H1 (cell line): ENCODE results near the gene PRKAR2B. TPM values are rescaled to one million over a fixed set of nuclear protein-coding genes. Genes with fewer than 3 reads are reported as not detected.

Experiments used
- CTCF ChIA-PET: fragments of 300-600 bp; sonication (Branson Sonifier 250); formaldehyde crosslinking; loops from one replicate; lab custom pipeline; 2021; ENCODE audit not compliant: partially characterized antibody; lab: Charles Lee
- POLR2A ChIA-PET: fragments of 300-600 bp; sonication (Branson Sonifier 250); formaldehyde crosslinking; loops from one replicate; lab custom pipeline; 2021; ENCODE audit warnings: inconsistent platforms; ENCODE audit not compliant: partially characterized antibody; lab: Charles Lee
- DNase-seq, 2 experiments: peaks; one replicate each; pipeline versions ENCODE4 v3.0.0 to v3.0.0-alpha.2; 2010 to 2022; ENCODE audit warnings: low spot score in 2 of 2, low read depth in 1 of 2, mixed read lengths in 1 of 2
- FAIRE-seq: peaks from 2 replicates; lab custom pipeline; 2011; peaks lifted over from hg19 to GRCh38; lab: Jason Lieb, UNC
- H2AFZ ChIP-seq: 2 replicates; pipeline ENCODE4 v1.8.1; 2012; ENCODE audit warnings: low read length, inconsistent platforms
- H2AK5ac ChIP-seq: 2 replicates; pipeline ENCODE4 v1.6.1; 2013; ENCODE audit warnings: low read depth, low read length
- H2BK120ac ChIP-seq: replicated peaks from 2 replicates; pipeline ENCODE3; 2013; ENCODE audit warnings: low read depth, low read length, inconsistent platforms
- H2BK12ac ChIP-seq: 2 replicates; pipeline ENCODE4 v1.6.1; 2013; ENCODE audit warnings: low read depth, low read length
- H2BK15ac ChIP-seq: 2 replicates; pipeline ENCODE4 v1.6.1; 2013; ENCODE audit warnings: low read length
- H2BK20ac ChIP-seq: 2 replicates; pipeline ENCODE4 v1.6.1; 2013; ENCODE audit warnings: low read length
- H2BK5ac ChIP-seq: 2 replicates; pipeline ENCODE4 v1.6.1; 2013; ENCODE audit warnings: low read depth, low read length
- H3K14ac ChIP-seq: 2 replicates; pipeline ENCODE4 v1.6.1; 2013; ENCODE audit warnings: inconsistent platforms; ENCODE audit not compliant: insufficient read length
- H3K18ac ChIP-seq: 2 replicates; pipeline ENCODE4 v1.6.1; 2013; ENCODE audit warnings: low read length; ENCODE audit errors: extremely low read depth
- H3K23ac ChIP-seq: 2 replicates; pipeline ENCODE4 v1.6.1; 2013; ENCODE audit warnings: inconsistent platforms; ENCODE audit not compliant: insufficient read length
- H3K23me2 ChIP-seq: 2 replicates; pipeline ENCODE4 v1.6.1; 2013; ENCODE audit warnings: low read depth, low read length
- H3K27ac ChIP-seq: 2 replicates; pipeline ENCODE4 v1.6.1; 2011; ENCODE audit warnings: low read depth, low read length, inconsistent platforms
- H3K27me3 ChIP-seq, 4 experiments: replicated peaks in 1 of 4; 1 replicate in 1 of 4; 2 replicates in 3 of 4; pipeline versions ENCODE4 v1.6.1 to v1.8.1; 2011 to 2013; ENCODE audit warnings: low read length in 3 of 4, mild to moderate bottlenecking in 3 of 4, inconsistent platforms in 2 of 4, mixed read lengths in 2 of 4, moderate library complexity in 1 of 4; ENCODE audit not compliant: control insufficient read depth in 3 of 4, insufficient read depth in 3 of 4; ENCODE audit errors: extremely low read depth in 1 of 4
- H3K36me3 ChIP-seq, 4 experiments: 2 replicates each; pipeline versions ENCODE4 v1.6.1 to v1.8.1; 2011 to 2013; ENCODE audit warnings: mild to moderate bottlenecking in 4 of 4, low read length in 3 of 4, moderate library complexity in 2 of 4, control low read depth in 1 of 4, inconsistent platforms in 1 of 4; ENCODE audit not compliant: insufficient read depth in 4 of 4, control insufficient read depth in 2 of 4
- H3K4ac ChIP-seq: replicated peaks from 2 replicates; pipeline ENCODE3; 2013; ENCODE audit warnings: low read length, low read depth, mixed read lengths, inconsistent platforms; ENCODE audit not compliant: insufficient read length
- H3K4me1 ChIP-seq, 4 experiments: replicated peaks in 1 of 4; 1 replicate in 1 of 4; 2 replicates in 3 of 4; pipeline versions ENCODE4 v1.6.1 to v1.8.1; 2011 to 2013; ENCODE audit warnings: low read length in 3 of 4, inconsistent platforms in 2 of 4, mixed read lengths in 1 of 4; ENCODE audit not compliant: insufficient read depth in 4 of 4, control insufficient read depth in 3 of 4
- H3K4me2 ChIP-seq, 2 experiments: 2 replicates each; pipeline versions ENCODE4 v1.6.1 to v1.8.1; 2011 to 2013; ENCODE audit warnings: low read depth in 2 of 2, low read length in 2 of 2, control low read depth in 1 of 2, inconsistent platforms in 1 of 2, mild to moderate bottlenecking in 1 of 2; ENCODE audit not compliant: insufficient read depth in 1 of 2
- H3K4me3 ChIP-seq, 4 experiments: fragments of 200-600, 300-600 bp in 1 of 4; sonication (generic), shearing (Covaris generic), sonication (Bioruptor Twin) in 1 of 4; 2 replicates each; pipeline versions ENCODE4 v1.5.1 to v1.8.1; 2011 to 2016; ENCODE audit warnings: low read length in 4 of 4, low read depth in 3 of 4, control low read depth in 2 of 4, inconsistent platforms in 2 of 4, mild to moderate bottlenecking in 2 of 4, mixed read lengths in 1 of 4, moderate library complexity in 1 of 4; ENCODE audit not compliant: insufficient read depth in 2 of 4; ENCODE audit errors: extremely low read depth in 1 of 4
- H3K56ac ChIP-seq: replicated peaks from 2 replicates; pipeline ENCODE3; 2013; ENCODE audit warnings: low read depth, mild to moderate bottlenecking, mixed read lengths, low read length, inconsistent platforms; ENCODE audit not compliant: insufficient read length
- H3K79me1 ChIP-seq: 2 replicates; pipeline ENCODE4 v1.6.1; 2013; ENCODE audit warnings: low read depth, low read length, control low read depth
- H3K79me2 ChIP-seq, 2 experiments: 2 replicates each; pipeline versions ENCODE4 v1.6.1 to v1.8.1; 2012 to 2013; ENCODE audit warnings: low read length in 2 of 2, mild to moderate bottlenecking in 2 of 2, inconsistent platforms in 1 of 2; ENCODE audit not compliant: insufficient read depth in 2 of 2, control insufficient read depth in 1 of 2
- H3K9ac ChIP-seq, 4 experiments: replicated peaks in 1 of 4; 1 replicate in 1 of 4; 2 replicates in 3 of 4; pipeline versions ENCODE4 v1.6.1 to v1.8.1; 2011 to 2013; ENCODE audit warnings: low read depth in 3 of 4, low read length in 3 of 4, control low read depth in 2 of 4, mild to moderate bottlenecking in 2 of 4, moderate library complexity in 2 of 4, inconsistent platforms in 1 of 4; ENCODE audit errors: extremely low read depth in 1 of 4
- H3K9me3 ChIP-seq, 2 experiments: 2 replicates each; pipeline versions ENCODE4 v1.6.1 to v1.8.1; 2012 to 2013; ENCODE audit warnings: mild to moderate bottlenecking in 2 of 2, moderate library complexity in 2 of 2, control low read depth in 1 of 2, inconsistent platforms in 1 of 2, low read depth in 1 of 2, low read length in 1 of 2, mixed read lengths in 1 of 2; ENCODE audit not compliant: insufficient read depth in 2 of 2
- H4K20me1 ChIP-seq, 2 experiments: replicated peaks in 1 of 2; 2 replicates each; pipeline versions ENCODE3 to v1.8.1; 2011 to 2013; ENCODE audit warnings: inconsistent platforms in 2 of 2, low read length in 2 of 2, mild to moderate bottlenecking in 1 of 2; ENCODE audit not compliant: insufficient read depth in 2 of 2, control insufficient read depth in 1 of 2
- H4K5ac ChIP-seq: 2 replicates; pipeline ENCODE4 v1.6.1; 2013; ENCODE audit warnings: low read length, low read depth, mixed read lengths, inconsistent platforms; ENCODE audit not compliant: insufficient read length
- H4K8ac ChIP-seq: 2 replicates; pipeline ENCODE4 v1.8.0; 2013; ENCODE audit warnings: mild to moderate bottlenecking, moderate library complexity, low read length, inconsistent platforms; ENCODE audit not compliant: insufficient read depth; ENCODE audit errors: extremely low read depth
- H4K91ac ChIP-seq: replicated peaks from 2 replicates; pipeline ENCODE3; 2013; ENCODE audit warnings: low read length, mixed read lengths, inconsistent platforms; ENCODE audit not compliant: insufficient read length
- ATF2 ChIP-seq: IDR thresholded peaks from 2 replicates; pipeline ENCODE4 v1.6.1; 2012; ENCODE audit warnings: low read length, inconsistent platforms
- CHD2 ChIP-seq: IDR thresholded peaks from 2 replicates; pipeline ENCODE4 v1.6.1; 2012; ENCODE audit warnings: low read length, improper control_type of control experiment
- EZH2 ChIP-seq: fragments of 200-600 bp; sonication (generic); IDR thresholded peaks from 2 replicates; pipeline ENCODE4 v1.7.1; 2012; ENCODE audit warnings: low read depth, mild to moderate bottlenecking, moderate library complexity, low read length, inconsistent platforms; ENCODE audit not compliant: severe bottlenecking
- HDAC2 ChIP-seq, 2 experiments: fragments of 300-600 bp in 1 of 2; sonication (generic) in 1 of 2; IDR thresholded peaks; 2 replicates each; pipeline ENCODE4 v1.6.1; 2011 to 2012; ENCODE audit warnings: low read depth in 2 of 2, low read length in 2 of 2, mild to moderate bottlenecking in 2 of 2, moderate library complexity in 2 of 2, borderline replicate concordance in 1 of 2, inconsistent platforms in 1 of 2
- MAFK ChIP-seq: IDR thresholded peaks from 2 replicates; pipeline ENCODE4 v1.6.1; 2012; ENCODE audit warnings: low read depth, mild to moderate bottlenecking, improper control_type of control experiment, low read length
- RAD21 ChIP-seq, 2 experiments: IDR thresholded peaks in 1 of 2; conservative IDR thresholded peaks in 1 of 2; 2 replicates each; pipeline ENCODE4 v1.6.1; 2011; ENCODE audit warnings: low read depth in 2 of 2, low read length in 2 of 2, improper control_type of control experiment in 1 of 2, inconsistent platforms in 1 of 2, mild to moderate bottlenecking in 1 of 2, moderate library complexity in 1 of 2
- RNF2 ChIP-seq: fragments of 200-900, 300-1000 bp; sonication (generic); IDR thresholded peaks from 2 replicates; pipeline ENCODE4 v1.7.1; 2016; ENCODE audit warnings: borderline replicate concordance, low read depth, mild to moderate bottlenecking, antibody characterized with exemption, low read length; ENCODE audit not compliant: poor library complexity, severe bottlenecking; ENCODE audit errors: missing control alignments
- SRF ChIP-seq: IDR thresholded peaks from 2 replicates; pipeline ENCODE4 v1.6.1; 2011; ENCODE audit warnings: mild to moderate bottlenecking, low read depth, low read length, moderate library complexity
- TAF7 ChIP-seq: optimal IDR thresholded peaks from 2 replicates; pipeline ENCODE3; 2011; ENCODE audit warnings: low read depth, mild to moderate bottlenecking, inconsistent platforms, low read length, moderate library complexity, borderline replicate concordance
- TBP ChIP-seq: IDR thresholded peaks from 2 replicates; pipeline ENCODE4 v1.6.1; 2011; ENCODE audit warnings: low read depth, low read length, improper control_type of control experiment
- YY1 ChIP-seq: IDR thresholded peaks from 2 replicates; pipeline ENCODE4 v1.6.1; 2011; ENCODE audit warnings: low read depth, mild to moderate bottlenecking, low read length
- WGBS, 2 experiments: shearing (Covaris generic) in 1 of 2; methylation state at CpG; one replicate each; pipeline versions ENCODE4 v1.1.6 to v1.1.7; 2013 to 2015; ENCODE audit warnings: low lambda C conversion rate in 2 of 2, mixed read lengths in 2 of 2, inconsistent platforms in 1 of 2, low coverage in 1 of 2, missing lambda C conversion rate in 1 of 2; ENCODE audit not compliant: insufficient replicate concordance in 2 of 2, insufficient coverage in 1 of 2, insufficient read length in 1 of 2; ENCODE audit errors: extremely low coverage in 1 of 2, missing lambda C conversion rate in 1 of 2; 5-methylcytosine and 5-hydroxymethylcytosine counted together
- polyA plus RNA-seq, 7 experiments: library from polyadenylated mRNA; depleted of rRNA in 3 of 7; stranded (reverse) in 5 of 7; unstranded in 2 of 7; fragments of >200 nt in 5 of 7; fragments of 200-250 nt in 2 of 7; gene quantifications; 1 replicate in 5 of 7; 2 replicates in 1 of 7; 4 replicates in 1 of 7; pipeline versions ENCODE4 v1.2.1 to v1.2.3, GENCODE V29; 2011 to 2013; ENCODE audit warnings: missing spikeins in 2 of 7, mixed read lengths in 2 of 7
- total RNA-seq: library from RNA; stranded (reverse); fragmentation: NEBNext Ultra II Directional; extraction: Animal tissue kit (Norgen Biotek cat#: 25700); gene quantifications from 2 replicates; pipeline ENCODE4 v1.2.1, GENCODE V29; 2021

Gene PRKAR2B
- total and polyA plus RNA-seq, 2 of the 8 experiments (the other 6 are each of a cell fraction or from before 2014, with no cell fraction given) = 10.4 to 37.0 TPM

- no peak overlapping the region for H4K8ac ChIP-seq
- CTCF ChIA-PET = interaction anchor here (1.6 to 1.7 kb wide), 2 partner anchors 11 to 215 kb away, joined by 4 to 10 read pairs; no protein-coding TSS in a partner anchor
- WGBS, 2 experiments = 77% methylated on average over 5 of the region's 5 CpGs; no CpG with 5 or more reads in 1 of the 2 experiments
- no peak for TF ChIP-seq EZH2
- no peak for TF ChIP-seq ATF2
- no peak for TF ChIP-seq MAFK
- no peak for TF ChIP-seq SRF
- no peak for TF ChIP-seq RNF2
- no peak for TF ChIP-seq YY1
- no peak for TF ChIP-seq HDAC2 (IDR thresholded peaks at IDR 0.05; ENCODE audit: borderline replicate concordance in 1 of 2, low read depth in 2 of 2, low read length in 2 of 2)
- TF ChIP-seq TBP = no peak
- TF ChIP-seq TAF7 = no peak
- no peak for TF ChIP-seq RAD21 (IDR thresholded peaks at IDR 0.05 in 1 of 2, conservative IDR thresholded peaks at IDR 0.05 in 1 of 2; ENCODE audit: low read depth in 2 of 2, low read length in 2 of 2)
- TF ChIP-seq CHD2 = no peak
These were observed 118.0 kb downstream of the PRKAR2B start for GRCh38 chr7:107162475-107162874.

More at GRCh38 chr7:107162475-107162874, 118.0 kb downstream of the PRKAR2B start:
- Histone ChIP-seq H2AK5ac (no peak overlapping the region), H2BK5ac (no peak overlapping the region), H2BK12ac (no peak overlapping the region), H3K9me3 (no peaks in the 10 kb centered on the region), H3K4me1 (no peaks in the 10 kb centered on the region), H3K56ac (no peak overlapping the region), H3K23me2 (no peaks in the 10 kb centered on the region; the same call in 1 of the 2 replicates), H3K27ac (no peak overlapping the region), H3K4me3 (no peak overlapping the region), H3K79me1 (no peaks in the 10 kb centered on the region), H3K36me3 (no peaks in the 10 kb centered on the region), H2BK20ac (no peak overlapping the region), H3K4ac (no peak overlapping the region), H3K9ac (no peak overlapping the region), H3K18ac (no peak overlapping the region), H4K91ac (no peak overlapping the region), H4K20me1 (no peaks in the 10 kb centered on the region), H3K4me2 (no peak overlapping the region), H2BK15ac (no peak overlapping the region), H2AFZ (no peak overlapping the region), H3K23ac (no peak overlapping the region), H3K27me3 (no peaks in the 10 kb centered on the region), H3K79me2 (no peaks in the 10 kb centered on the region), H3K14ac (no peak overlapping the region), H4K5ac (no peak overlapping the region), H2BK120ac (no peak overlapping the region)
- FAIRE-seq (no peak), DNase-seq (no peak)
- POLR2A ChIA-PET = no interaction called here
